HepG2 (cell line): ENCODE measurements around the gene ZC3H12A. TPM values are rescaled to one million over a fixed set of nuclear protein-coding genes. Genes with fewer than 3 reads are reported as not detected.

Experiments
- MAFK ChIP-seq, 2 experiments: IDR thresholded peaks in 1 of 2; conservative IDR thresholded peaks in 1 of 2; 2 replicates each; pipeline ENCODE4 v1.6.1; 2011; ENCODE audit warnings: improper control_type of control experiment in 2 of 2, low read length in 2 of 2
- NR2F2 ChIP-seq: IDR thresholded peaks from 2 replicates; pipeline ENCODE4 v1.6.1; 2012; ENCODE audit warnings: low read depth, inconsistent platforms, borderline replicate concordance
- NR2F6 ChIP-seq, 2 experiments: IDR thresholded peaks; 2 replicates each; pipeline ENCODE4 v1.6.1; 2016; ENCODE audit warnings: antibody characterized with exemption in 1 of 2, mild to moderate bottlenecking in 1 of 2
- ZNF788 ChIP-seq: sonication (generic); formaldehyde crosslinking; IDR thresholded peaks from 2 replicates; pipeline ENCODE4 v1.5.0; 2020; ENCODE audit warnings: mild to moderate bottlenecking, missing genetic modification reagents, borderline replicate concordance
- polyA plus RNA-seq, 8 experiments: library from polyadenylated mRNA; depleted of rRNA in 3 of 8; stranded (reverse) in 7 of 8; unstranded in 1 of 8; fragments of >200 nt; fragmentation: Illumina TruSeq in 4 of 8; extraction: Trizol in 4 of 8; gene quantifications; 2 replicates each; pipeline versions ENCODE4 v1.2.1 to v1.2.3, GENCODE V29; 2011 to 2016; ENCODE audit warnings: low read depth in 4 of 8, missing spikeins in 1 of 8, mixed read lengths in 1 of 8; ENCODE audit not compliant: insufficient read depth in 1 of 8
- total RNA-seq, 5 experiments: library from RNA; depleted of rRNA; stranded (reverse); fragments of >200 nt; fragmentation: Illumina TruSeq; extraction: Trizol; gene quantifications; 2 replicates each; pipeline ENCODE4 v1.2.3, GENCODE V29; 2016; ENCODE audit warnings: low read depth in 1 of 5
- TF ChIP-seq, protein P1 (sequence below): sonication (generic); formaldehyde crosslinking; IDR thresholded peaks from 2 replicates; pipeline ENCODE4 v1.9.0; 2021; ENCODE audit warnings: mild to moderate bottlenecking, missing genetic modification reagents
- TF ChIP-seq, protein P2 (sequence below): IDR thresholded peaks from 2 replicates; pipeline ENCODE4 v1.6.1; 2012; ENCODE audit warnings: low read depth, low read length, improper control_type of control experiment

ZC3H12A gene
- total and polyA plus RNA-seq, 2 of the 13 experiments (the other 11 are each of a cell fraction or from before 2014, with no cell fraction given), result 6.8 to 13.3 TPM

DNA sequence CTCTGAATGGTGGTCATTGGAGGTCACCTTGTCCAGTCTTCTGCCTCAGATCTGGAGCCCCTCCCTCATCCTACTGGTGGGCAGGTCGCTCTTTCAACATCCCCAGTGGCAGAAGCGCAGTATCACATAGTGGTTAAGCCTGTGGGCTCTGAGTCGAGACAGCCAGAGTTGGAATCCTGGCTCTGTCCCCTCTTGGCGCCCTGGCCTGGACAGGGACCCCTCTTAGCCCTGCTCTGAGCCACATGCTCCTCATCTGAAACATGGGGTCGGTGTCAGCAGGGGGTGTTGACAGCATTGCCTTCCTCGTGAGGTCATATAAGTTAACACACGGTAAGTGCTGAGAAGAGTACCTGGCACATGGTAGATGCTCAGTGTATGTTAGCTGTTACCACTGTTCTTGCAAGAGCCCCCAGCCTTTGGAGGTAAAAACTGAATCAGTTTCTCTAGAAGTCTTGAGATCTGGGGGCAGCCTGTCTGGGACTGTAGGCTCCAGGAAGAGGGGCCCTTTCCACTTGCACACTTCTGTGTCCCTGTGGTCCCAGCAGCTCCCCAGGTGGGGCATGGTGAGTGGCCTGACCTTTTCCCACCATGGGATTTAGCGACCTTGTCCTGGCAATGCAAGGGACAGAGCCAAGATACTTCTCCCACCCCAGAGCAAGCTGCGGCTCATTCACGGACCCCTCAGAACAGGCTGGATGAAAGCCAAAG lies 6.4 kb downstream of the ZC3H12A start (continued):
- TF ChIP-seq, protein P1, sequence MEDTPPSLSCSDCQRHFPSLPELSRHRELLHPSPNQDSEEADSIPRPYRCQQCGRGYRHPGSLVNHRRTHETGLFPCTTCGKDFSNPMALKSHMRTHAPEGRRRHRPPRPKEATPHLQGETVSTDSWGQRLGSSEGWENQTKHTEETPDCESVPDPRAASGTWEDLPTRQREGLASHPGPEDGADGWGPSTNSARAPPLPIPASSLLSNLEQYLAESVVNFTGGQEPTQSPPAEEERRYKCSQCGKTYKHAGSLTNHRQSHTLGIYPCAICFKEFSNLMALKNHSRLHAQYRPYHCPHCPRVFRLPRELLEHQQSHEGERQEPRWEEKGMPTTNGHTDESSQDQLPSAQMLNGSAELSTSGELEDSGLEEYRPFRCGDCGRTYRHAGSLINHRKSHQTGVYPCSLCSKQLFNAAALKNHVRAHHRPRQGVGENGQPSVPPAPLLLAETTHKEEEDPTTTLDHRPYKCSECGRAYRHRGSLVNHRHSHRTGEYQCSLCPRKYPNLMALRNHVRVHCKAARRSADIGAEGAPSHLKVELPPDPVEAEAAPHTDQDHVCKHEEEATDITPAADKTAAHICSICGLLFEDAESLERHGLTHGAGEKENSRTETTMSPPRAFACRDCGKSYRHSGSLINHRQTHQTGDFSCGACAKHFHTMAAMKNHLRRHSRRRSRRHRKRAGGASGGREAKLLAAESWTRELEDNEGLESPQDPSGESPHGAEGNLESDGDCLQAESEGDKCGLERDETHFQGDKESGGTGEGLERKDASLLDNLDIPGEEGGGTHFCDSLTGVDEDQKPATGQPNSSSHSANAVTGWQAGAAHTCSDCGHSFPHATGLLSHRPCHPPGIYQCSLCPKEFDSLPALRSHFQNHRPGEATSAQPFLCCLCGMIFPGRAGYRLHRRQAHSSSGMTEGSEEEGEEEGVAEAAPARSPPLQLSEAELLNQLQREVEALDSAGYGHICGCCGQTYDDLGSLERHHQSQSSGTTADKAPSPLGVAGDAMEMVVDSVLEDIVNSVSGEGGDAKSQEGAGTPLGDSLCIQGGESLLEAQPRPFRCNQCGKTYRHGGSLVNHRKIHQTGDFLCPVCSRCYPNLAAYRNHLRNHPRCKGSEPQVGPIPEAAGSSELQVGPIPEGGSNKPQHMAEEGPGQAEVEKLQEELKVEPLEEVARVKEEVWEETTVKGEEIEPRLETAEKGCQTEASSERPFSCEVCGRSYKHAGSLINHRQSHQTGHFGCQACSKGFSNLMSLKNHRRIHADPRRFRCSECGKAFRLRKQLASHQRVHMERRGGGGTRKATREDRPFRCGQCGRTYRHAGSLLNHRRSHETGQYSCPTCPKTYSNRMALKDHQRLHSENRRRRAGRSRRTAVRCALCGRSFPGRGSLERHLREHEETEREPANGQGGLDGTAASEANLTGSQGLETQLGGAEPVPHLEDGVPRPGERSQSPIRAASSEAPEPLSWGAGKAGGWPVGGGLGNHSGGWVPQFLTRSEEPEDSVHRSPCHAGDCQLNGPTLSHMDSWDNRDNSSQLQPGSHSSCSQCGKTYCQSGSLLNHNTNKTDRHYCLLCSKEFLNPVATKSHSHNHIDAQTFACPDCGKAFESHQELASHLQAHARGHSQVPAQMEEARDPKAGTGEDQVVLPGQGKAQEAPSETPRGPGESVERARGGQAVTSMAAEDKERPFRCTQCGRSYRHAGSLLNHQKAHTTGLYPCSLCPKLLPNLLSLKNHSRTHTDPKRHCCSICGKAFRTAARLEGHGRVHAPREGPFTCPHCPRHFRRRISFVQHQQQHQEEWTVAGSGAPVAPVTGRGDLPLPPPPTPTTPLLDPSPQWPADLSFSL (CRISPR knock-in tag), result no peak
- TF ChIP-seq MAFK (conservative IDR thresholded peaks at IDR 0.05 in 1 of 2, IDR thresholded peaks at IDR 0.05 in 1 of 2; ENCODE audit: low read length in 2 of 2), result no peak
- no peak for TF ChIP-seq NR2F6 (IDR thresholded peaks at IDR 0.05)
- no peak for TF ChIP-seq NR2F6 (CRISPR knock-in tag; IDR thresholded peaks at IDR 0.05)
- TF ChIP-seq ZNF788 (CRISPR knock-in tag), result no peak
- TF ChIP-seq NR2F2, result no peak
- TF ChIP-seq, protein P2, sequence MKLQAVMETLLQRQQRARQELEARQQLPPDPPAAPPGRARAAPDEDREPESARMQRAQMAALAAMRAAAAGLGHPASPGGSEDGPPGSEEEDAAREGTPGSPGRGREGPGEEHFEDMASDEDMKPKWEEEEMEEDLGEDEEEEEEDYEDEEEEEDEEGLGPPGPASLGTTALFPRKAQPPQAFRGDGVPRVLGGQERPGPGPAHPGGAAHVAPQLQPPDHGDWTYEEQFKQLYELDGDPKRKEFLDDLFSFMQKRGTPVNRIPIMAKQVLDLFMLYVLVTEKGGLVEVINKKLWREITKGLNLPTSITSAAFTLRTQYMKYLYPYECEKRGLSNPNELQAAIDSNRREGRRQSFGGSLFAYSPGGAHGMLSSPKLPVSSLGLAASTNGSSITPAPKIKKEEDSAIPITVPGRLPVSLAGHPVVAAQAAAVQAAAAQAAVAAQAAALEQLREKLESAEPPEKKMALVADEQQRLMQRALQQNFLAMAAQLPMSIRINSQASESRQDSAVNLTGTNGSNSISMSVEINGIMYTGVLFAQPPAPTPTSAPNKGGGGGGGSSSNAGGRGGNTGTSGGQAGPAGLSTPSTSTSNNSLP, result no peak
